Neural cell (in vitro differentiated cells): ENCODE results near the gene IMPA2. TPM values are rescaled to one million over a fixed set of nuclear protein-coding genes. Genes with fewer than 3 reads are reported as not detected.

Experiments
- H2AFZ ChIP-seq: fragments of 200-600, 300-800 bp; sonication (generic), shearing (Covaris generic); 2 replicates; pipeline ENCODE4 v1.6.0; 2014; ENCODE audit warnings: low read depth, mild to moderate bottlenecking, antibody characterized with exemption, low read length, moderate library complexity
- H3F3A ChIP-seq: fragments of 200-600 bp; shearing (Covaris generic); 2 replicates; pipeline ENCODE4 v1.6.1; 2016; ENCODE audit warnings: mild to moderate bottlenecking, moderate library complexity, mixed read lengths, antibody characterized with exemption, low read length; ENCODE audit not compliant: insufficient read depth, poor library complexity, severe bottlenecking
- H3K27ac ChIP-seq: fragments of 200-600, 300-800 bp; sonication (generic), shearing (Covaris generic); 2 replicates; pipeline ENCODE4 v1.5.1; 2014; ENCODE audit warnings: mild to moderate bottlenecking, low read length, moderate library complexity
- H3K27me3 ChIP-seq: fragments of 300-800, 200-600 bp; sonication (generic), shearing (Covaris generic); 2 replicates; pipeline ENCODE4 v1.6.0; 2014; ENCODE audit warnings: mild to moderate bottlenecking, low read depth, low read length, moderate library complexity; ENCODE audit not compliant: insufficient read depth
- H3K36me3 ChIP-seq: fragments of 300-800, 200-600 bp; sonication (generic), shearing (Covaris generic); 2 replicates; pipeline ENCODE4 v1.5.1; 2014; ENCODE audit warnings: mild to moderate bottlenecking, antibody characterized with exemption, low read length, moderate library complexity; ENCODE audit not compliant: insufficient read depth
- H3K4me2 ChIP-seq: fragments of 300-800, 200-600 bp; sonication (generic), shearing (Covaris generic); 2 replicates; pipeline ENCODE4 v1.6.0; 2014; ENCODE audit warnings: mild to moderate bottlenecking, low read length
- H3K4me3 ChIP-seq: fragments of 300-800, 200-600 bp; sonication (generic), shearing (Covaris generic); 2 replicates; pipeline ENCODE4 v1.5.1; 2014; ENCODE audit warnings: mild to moderate bottlenecking, low read length, moderate library complexity
- H3K79me2 ChIP-seq: fragments of 200-600 bp; shearing (Covaris generic); replicated peaks from 2 replicates; pipeline ENCODE4 v1.6.0; 2014; ENCODE audit warnings: mild to moderate bottlenecking, low read length, moderate library complexity; ENCODE audit not compliant: insufficient read depth
- H3K9ac ChIP-seq: fragments of 300-800, 200-600 bp; sonication (generic), shearing (Covaris generic); 2 replicates; pipeline ENCODE4 v1.6.1; 2016; ENCODE audit warnings: mild to moderate bottlenecking, low read length, mixed read lengths
- H3K9me2 ChIP-seq: fragments of 200-600 bp; shearing (Covaris generic); 2 replicates; pipeline ENCODE4 v1.6.1; 2016; ENCODE audit warnings: mild to moderate bottlenecking, low read length, mixed read lengths; ENCODE audit not compliant: insufficient read depth
- H3K9me3 ChIP-seq: fragments of 200-600, 300-800 bp; sonication (generic), shearing (Covaris generic); 2 replicates; pipeline ENCODE4 v1.6.1; 2016; ENCODE audit warnings: mild to moderate bottlenecking, mixed run types, low read length, moderate library complexity, mixed read lengths
- H4K20me1 ChIP-seq: fragments of 200-600 bp; shearing (Covaris generic); 2 replicates; pipeline ENCODE4 v1.6.1; 2016; ENCODE audit warnings: mild to moderate bottlenecking, mixed run types; ENCODE audit not compliant: insufficient read depth
- CTCF ChIP-seq: fragments of 450-650 bp; IDR thresholded peaks from 2 replicates; pipeline ENCODE4 v1.5.1; 2014; ENCODE audit warnings: antibody characterized with exemption, mild to moderate bottlenecking, moderate library complexity; ENCODE audit not compliant: poor library complexity, severe bottlenecking
- EP300 ChIP-seq: fragments of 450-650 bp; conservative IDR thresholded peaks from 2 replicates; pipeline ENCODE4 v1.6.1; 2014; ENCODE audit warnings: antibody characterized with exemption, mild to moderate bottlenecking, moderate library complexity; ENCODE audit not compliant: poor library complexity, severe bottlenecking
- EZH2 ChIP-seq: fragments of 200-600, 300-800 bp; shearing (Covaris generic), sonication (generic); IDR thresholded peaks from 2 replicates; pipeline ENCODE4 v1.6.1; 2014; ENCODE audit warnings: antibody characterized with exemption, low read length, borderline replicate concordance, mild to moderate bottlenecking; ENCODE audit not compliant: insufficient read depth, poor library complexity, severe bottlenecking
- MXI1 ChIP-seq: fragments of 450-650 bp; conservative IDR thresholded peaks from 2 replicates; pipeline ENCODE4 v1.6.1; 2014; ENCODE audit warnings: antibody characterized with exemption, mild to moderate bottlenecking; ENCODE audit not compliant: poor library complexity, severe bottlenecking
- POLR2AphosphoS5 ChIP-seq: IDR thresholded peaks from 2 replicates; pipeline ENCODE4 v1.6.1; 2012
- RAD21 ChIP-seq: fragments of 450-650 bp; conservative IDR thresholded peaks from 2 replicates; pipeline ENCODE4 v1.6.1; 2014; ENCODE audit warnings: antibody characterized with exemption, mild to moderate bottlenecking, moderate library complexity
- REST ChIP-seq: IDR thresholded peaks from 2 replicates; pipeline ENCODE4 v1.6.1; 2012; ENCODE audit warnings: borderline replicate concordance
- SMC3 ChIP-seq: fragments of 450-650 bp; conservative IDR thresholded peaks from 2 replicates; pipeline ENCODE4 v1.6.1; 2014; ENCODE audit warnings: antibody characterized with exemption, mild to moderate bottlenecking, moderate library complexity; ENCODE audit not compliant: poor library complexity
- TAF1 ChIP-seq: IDR thresholded peaks from 2 replicates; pipeline ENCODE4 v1.6.1; 2012; ENCODE audit warnings: low read depth
- polyA plus RNA-seq: library from polyadenylated mRNA; depleted of rRNA; stranded (reverse); fragments of >200 nt; gene quantifications from 2 replicates; pipeline ENCODE4 v1.2.3, GENCODE V29; 2014

The IMPA2 gene
- polyA plus RNA-seq, 1 donor from 2014 or later, result 2.7 TPM

- H2AFZ ChIP-seq, result no peak overlapping the region
- no peaks in the 10 kb centered on the region for H3K9me3 ChIP-seq
- no peak overlapping the region for H3K4me3 ChIP-seq
- no peaks in the 10 kb centered on the region for H3K36me3 ChIP-seq
- H3K9ac ChIP-seq, result no peak overlapping the region
- no peaks in the 10 kb centered on the region for H3F3A ChIP-seq
- TF ChIP-seq POLR2AphosphoS5 (no peak), EP300 (no peak), CTCF (no peak), REST (no peak), TAF1 (no peak), SMC3 (no peak), RAD21 (no peak), MXI1 (no peak), EZH2 (no peak)
- no peak overlapping the region for H3K27ac ChIP-seq
- H3K9me2 ChIP-seq, result no peaks in the 10 kb centered on the region
- no peaks in the 10 kb centered on the region for H4K20me1 ChIP-seq
- H3K4me2 ChIP-seq, result no peak overlapping the region
- H3K79me2 ChIP-seq, result no peaks in the 10 kb centered on the region
- no peaks in the 10 kb centered on the region for H3K27me3 ChIP-seq
These were observed 9.9 kb downstream of the IMPA2 start for GRCh38 chr18:11991021-11991795.

GRCh38 chr18:11992096-11992790, 10.9 kb downstream of the IMPA2 start:
- Histone ChIP-seq H3K9me3 (no peaks in the 10 kb centered on the region), H4K20me1 (no peaks in the 10 kb centered on the region), H3F3A (no peaks in the 10 kb centered on the region), H3K79me2 (no peaks in the 10 kb centered on the region), H3K9me2 (no peaks in the 10 kb centered on the region), H3K4me2 (no peak overlapping the region), H3K27ac (no peak overlapping the region), H2AFZ (no peak overlapping the region), H3K9ac (no peak overlapping the region), H3K4me3 (no peak overlapping the region), H3K36me3 (no peaks in the 10 kb centered on the region), H3K27me3 (no peaks in the 10 kb centered on the region)
- TF ChIP-seq CTCF, result no peak
- TF ChIP-seq POLR2AphosphoS5, result no peak
- no peak for TF ChIP-seq TAF1
- no peak for TF ChIP-seq MXI1
- TF ChIP-seq EP300, result no peak
- TF ChIP-seq SMC3, result no peak
- TF ChIP-seq REST, result no peak
- TF ChIP-seq RAD21, result no peak
- TF ChIP-seq EZH2, result no peak
